NCI-H446 (cell line): ENCODE measurements around the gene MAPK14.

Experiments used
- DNase-seq, 2 experiments: peaks; one replicate each; lab custom pipeline; 2025; lab: John Stamatoyannopoulos, UW

The MAPK14 gene

DNA sequence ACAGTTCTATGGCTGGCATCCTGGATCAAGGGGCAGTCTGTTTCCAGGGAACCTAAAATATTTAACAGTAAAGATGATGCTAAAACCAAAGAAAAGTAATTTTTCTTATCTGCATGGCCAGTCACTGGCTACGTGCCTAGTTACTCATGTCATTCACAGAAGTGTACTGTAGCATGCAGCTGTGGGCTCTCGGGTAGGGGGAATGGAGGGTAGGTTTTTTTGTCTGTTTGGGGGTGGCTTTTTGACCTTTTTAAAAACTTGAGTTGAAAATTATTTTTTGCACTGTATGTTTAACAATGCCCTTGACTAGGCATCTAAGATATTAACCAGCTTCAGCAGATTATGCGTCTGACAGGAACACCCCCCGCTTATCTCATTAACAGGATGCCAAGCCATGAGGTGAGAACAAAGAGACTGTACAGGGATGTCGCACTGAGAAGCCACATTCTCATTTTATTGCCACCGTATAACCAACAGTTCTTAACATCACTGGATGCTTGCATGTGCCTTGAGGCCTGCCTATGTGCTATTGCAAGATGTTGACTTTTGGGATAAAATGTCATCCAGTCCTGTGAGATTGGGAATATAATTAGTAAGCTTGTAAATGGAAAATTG is 72.4 kb downstream of the MAPK14 start:
- DNase-seq, result no peak

- no peak for DNase-seq
Measured at GRCh38 chr6:36101691-36102090, 74.1 kb downstream of the MAPK14 start.

DNA sequence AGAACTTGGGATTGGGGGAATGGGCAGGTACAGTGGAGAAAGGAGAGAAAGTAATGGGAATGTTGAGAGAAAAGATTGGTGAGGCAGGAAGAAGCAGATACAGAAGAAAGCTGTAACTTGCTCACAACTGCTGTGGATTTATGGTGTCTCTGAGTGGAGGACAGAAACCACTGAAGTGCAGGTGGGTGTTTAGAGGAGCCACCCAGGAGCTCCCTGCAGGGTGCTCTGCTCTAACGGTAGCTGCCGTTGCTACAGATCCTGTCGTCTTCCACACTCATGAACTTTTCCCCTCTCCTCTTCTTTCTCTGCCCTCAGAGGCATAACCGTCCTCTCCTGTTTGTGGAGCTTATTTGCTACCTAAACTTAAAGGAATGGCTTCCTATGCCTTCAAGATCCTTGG is 75.2 kb downstream of the MAPK14 start:
- DNase-seq, result no peak

- peak; percentile 86 to 92 for DNase-seq
Measured at GRCh38 chr6:36104836-36105235, 77.2 kb downstream of the MAPK14 start.

DNA sequence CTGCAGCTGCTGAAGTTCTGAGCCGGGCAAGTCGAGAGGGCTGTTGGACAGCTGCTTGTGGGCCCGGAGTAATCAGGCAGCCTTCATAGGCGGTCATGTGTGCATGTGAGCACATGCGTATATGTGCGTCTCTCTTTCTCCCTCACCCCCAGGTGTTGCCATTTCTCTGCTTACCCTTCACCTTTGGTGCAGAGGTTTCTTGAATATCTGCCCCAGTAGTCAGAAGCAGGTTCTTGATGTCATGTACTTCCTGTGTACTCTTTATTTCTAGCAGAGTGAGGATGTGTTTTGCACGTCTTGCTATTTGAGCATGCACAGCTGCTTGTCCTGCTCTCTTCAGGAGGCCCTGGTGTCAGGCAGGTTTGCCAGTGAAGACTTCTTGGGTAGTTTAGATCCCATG is 81.5 kb downstream of the MAPK14 start:
- DNase-seq, result no peak

GRCh38 chr6:36110050-36110449 is 82.4 kb downstream of the MAPK14 start:
- DNase-seq, result no peak

DNA sequence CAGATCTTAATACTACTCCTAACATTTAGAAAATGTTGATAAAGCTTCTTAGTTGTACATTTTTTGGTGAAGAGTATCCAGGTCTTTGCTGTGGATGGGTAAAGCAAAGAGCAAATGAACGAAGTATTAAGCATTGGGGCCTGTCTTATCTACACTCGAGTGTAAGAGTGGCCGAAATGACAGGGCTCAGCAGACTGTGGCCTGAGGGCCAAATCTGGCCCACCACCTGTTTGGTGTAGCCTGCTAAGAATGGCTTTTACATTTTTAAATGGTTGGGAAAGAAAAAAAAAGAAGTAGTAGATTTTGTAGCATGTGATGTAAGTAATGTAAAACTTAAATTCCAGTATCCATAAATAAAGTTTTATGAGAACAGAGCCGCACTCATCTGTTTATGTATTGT is 83.3 kb downstream of the MAPK14 start:
- no peak for DNase-seq

GRCh38 chr6:36111526-36111925 is 83.9 kb downstream of the MAPK14 start:
- no peak for DNase-seq

- no peak for DNase-seq
Measured at GRCh38 chr6:36113049-36113448, 85.4 kb downstream of the MAPK14 start.

DNA sequence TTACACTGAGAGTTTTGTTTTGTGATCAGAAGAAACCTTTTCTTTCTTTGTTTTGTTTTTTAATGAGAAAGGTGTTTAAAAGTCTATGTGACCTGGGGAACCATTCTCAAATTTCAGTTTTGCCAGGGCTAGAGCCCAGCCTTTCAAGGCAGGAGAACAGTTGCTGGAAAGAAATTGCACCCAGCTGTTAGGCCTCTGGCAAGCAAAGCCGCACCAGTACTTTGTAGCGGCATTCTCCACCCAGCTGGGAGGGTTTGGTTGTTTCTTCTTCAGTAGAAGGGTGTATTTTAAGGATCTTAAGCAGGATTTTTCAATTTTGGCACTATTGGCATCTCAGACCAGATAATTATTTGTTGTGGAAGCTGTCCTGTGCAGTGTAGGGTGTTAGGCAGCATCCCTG is 86.1 kb downstream of the MAPK14 start:
- DNase-seq, result no peak

DNA sequence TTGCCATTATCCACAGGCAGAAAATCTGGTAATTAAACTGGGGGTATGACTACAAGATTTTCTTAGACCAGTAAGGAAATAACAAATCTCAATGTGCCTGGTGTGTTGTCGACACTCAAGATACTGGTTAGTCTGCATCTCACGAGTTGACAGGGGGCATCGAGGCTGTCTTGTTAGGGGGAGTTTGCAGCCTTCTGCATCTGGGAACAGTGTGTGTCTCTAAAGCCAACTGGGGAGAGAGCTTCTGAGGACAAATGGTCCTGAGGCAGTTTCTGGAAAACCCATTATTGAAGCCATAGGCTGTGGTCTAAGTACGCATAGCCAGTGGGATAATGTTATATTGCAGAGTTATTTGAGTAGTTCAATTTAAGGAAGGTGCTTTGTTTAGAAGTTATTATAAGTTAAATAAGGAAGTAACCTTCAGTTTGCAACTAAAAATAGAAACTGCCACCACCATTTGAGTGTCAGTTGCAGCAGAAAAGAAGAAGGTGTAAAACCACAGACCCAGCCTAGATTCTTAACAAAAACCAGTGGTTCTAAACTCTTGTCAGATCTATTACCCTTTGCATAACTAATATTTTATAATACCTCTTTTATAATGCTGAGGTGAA is 87.3 kb downstream of the MAPK14 start:
- no peak for DNase-seq

DNA sequence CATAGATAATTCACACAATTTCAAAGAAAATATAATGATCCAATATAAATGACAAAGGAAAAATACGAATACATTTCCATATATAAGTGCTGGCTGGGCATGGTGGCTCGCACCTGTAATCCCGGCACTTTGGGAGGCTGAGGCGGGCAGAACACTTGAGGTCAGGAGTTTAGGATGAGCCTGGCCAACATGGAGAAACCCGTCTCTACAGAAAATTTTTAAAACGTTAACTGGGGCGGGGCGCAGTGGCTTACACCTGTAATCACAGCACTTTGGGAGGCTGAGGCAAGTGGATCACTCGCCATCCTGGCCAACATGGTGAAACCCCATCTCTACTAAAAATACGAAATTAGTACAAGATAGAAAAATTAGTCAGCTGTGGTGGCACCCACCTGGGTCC is 87.8 kb downstream of the MAPK14 start:
- DNase-seq, result no peak

GRCh38 chr6:36116066-36116864 is 88.7 kb downstream of the MAPK14 start:
- no peak for DNase-seq

DNA sequence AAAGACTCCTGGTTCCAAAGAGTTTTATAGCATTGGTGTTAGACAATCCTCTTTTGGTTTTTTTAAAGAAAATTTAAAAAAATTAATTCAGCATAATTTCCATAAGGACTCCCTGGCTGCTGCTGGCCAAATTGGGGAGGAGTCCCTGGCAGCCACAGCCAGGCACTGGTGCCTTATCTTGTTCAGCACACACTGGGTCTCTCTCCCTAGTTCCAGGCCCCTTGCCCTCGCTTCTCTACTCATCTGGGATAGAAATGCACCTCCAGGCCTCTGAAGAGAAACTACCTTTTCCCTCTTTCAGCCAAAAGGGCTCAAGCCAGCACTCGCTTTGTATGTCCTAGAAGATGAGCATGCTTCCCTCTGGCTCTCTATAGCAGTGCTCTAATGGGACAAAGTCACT is 89.3 kb downstream of the MAPK14 start:
- DNase-seq, result no peak

DNA sequence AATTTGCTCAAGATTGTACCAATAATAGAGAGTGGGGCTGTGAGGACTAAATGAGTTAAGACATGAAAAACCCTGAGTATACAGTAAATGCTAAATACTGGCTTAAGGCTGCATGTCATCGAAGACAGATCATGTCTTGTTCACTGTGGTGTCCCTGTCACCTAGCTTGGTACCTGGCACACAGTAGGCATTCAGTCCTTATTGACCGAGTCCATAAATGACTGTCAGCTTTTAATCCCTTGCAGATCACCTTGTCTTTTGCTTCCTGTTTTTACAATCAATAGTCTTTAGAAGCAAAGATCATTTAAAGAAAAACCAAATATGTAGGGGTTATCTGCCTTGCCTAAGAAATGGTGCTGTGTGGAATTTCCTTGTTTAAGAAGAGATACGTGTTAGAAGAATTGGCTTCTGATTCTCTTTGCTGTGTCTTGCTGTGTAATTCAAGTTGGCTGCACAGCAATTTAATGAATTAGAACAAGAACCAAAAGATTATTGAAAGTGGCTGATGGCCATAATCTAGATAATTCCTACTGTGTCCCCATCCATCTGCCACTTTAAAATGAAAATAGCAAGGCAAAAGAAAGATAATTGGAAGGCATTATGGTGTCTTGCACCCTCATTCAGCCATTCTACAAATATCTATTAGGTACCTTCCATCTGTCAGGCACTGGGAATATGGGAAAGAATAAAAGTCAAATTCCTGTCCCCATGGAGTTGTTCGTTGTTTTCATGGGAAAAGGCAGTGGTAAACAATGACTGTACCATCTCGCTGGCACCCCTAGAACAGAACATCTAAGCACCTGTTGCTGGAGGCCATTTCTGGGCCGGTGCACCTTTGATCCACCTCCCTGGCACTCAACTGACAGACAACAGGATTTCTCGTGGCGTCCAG is 90.3 kb downstream of the MAPK14 start:
- no peak for DNase-seq

GRCh38 chr6:36118550-36119107 is 91.0 kb downstream of the MAPK14 start:
- no peak for DNase-seq

DNA sequence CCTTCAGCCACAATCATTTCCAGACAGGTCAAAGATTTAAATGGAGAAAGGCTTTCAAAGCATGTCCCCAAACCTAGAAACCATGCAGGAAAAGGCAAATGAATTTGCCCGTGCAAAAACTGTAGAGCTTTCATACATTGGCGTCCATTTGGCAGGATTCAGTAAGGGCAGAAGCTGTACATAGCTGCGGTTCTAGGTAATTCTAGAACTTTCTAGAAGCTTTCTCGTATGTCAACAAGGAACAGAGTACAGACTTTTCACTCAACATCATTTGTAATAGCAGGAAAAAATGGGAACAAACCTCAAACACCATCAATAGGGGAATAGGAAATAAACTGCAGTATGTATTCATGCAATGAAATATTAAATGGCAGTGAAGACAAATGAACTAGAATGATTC is 91.6 kb downstream of the MAPK14 start:
- no peak for DNase-seq

DNA sequence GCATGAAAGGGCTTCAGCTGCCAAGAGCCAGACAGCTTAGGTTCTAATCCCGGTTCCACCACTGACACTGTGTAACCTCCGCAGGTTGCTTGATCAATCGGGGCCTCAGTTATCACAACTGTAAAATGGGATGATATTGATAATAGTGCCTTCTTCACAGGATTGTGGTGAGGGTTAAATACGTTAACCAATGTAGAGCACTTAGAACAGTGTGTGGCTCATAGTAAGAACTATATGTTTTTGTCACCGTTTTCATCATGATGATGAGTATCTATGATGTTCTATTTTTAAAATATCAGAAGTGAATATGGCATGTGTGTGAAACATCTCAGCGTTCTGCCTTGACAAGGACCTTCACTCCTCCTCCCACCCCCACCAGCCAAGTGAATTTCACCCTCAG is 92.4 kb downstream of the MAPK14 start:
- DNase-seq, result no peak

DNA sequence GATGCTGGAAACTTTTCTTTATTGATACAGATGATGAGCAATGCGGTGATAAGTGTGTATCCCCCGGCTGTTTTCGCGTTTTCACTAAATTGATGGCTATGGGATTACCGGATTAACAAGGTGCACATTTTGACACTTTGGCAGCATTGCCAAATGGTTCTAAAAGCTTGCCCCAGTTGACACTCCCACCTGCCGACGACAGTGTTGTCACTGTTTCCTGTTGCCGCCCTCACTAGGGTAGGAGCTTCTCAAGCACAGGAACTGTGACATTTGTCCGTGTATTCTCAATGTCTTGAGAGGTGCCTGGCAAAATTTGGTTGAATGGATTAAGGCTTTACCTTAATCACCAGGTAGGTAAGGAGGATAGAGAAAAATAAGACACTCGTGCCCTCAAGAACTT is 92.9 kb downstream of the MAPK14 start:
- DNase-seq, result no peak

DNA sequence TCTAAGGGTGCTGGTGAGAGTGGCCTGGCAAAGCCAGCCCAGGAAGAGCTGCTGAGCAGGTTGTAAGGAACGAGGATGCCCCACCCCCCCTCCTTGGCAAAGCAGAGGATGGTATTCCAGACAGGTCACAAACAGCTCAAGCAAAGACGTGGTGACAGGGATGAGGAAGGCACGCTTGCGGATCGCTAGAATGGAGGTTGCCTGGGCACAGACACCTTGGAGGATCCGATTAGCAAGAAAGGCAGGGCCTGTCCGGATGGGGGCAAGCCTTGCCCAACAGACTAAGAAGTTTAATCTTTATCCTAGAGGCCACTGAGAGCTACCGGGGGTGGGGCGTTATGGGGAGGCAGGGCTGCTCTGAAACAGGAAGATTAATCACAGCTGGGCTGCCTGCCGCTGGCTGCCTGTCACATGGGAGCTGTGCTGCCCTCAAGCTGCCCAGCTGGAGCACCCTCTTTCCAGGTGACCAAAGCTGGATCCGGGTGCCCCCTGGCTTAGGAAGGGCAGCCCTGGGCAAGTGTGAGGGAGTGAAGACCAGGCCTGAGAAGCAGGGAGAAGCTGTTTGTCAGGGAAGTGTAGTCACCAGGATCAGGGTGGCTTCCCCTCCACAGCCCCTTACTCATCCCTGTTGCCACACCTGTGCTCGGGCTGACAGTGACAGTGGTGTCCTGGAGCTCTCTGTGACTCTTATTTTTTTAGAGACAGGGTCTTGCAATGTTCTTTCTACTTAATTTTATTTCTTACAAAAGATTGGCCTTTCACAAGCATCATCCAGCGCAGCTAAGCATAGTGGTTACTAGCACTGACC is 93.6 kb downstream of the MAPK14 start:
- DNase-seq, result no peak

DNA sequence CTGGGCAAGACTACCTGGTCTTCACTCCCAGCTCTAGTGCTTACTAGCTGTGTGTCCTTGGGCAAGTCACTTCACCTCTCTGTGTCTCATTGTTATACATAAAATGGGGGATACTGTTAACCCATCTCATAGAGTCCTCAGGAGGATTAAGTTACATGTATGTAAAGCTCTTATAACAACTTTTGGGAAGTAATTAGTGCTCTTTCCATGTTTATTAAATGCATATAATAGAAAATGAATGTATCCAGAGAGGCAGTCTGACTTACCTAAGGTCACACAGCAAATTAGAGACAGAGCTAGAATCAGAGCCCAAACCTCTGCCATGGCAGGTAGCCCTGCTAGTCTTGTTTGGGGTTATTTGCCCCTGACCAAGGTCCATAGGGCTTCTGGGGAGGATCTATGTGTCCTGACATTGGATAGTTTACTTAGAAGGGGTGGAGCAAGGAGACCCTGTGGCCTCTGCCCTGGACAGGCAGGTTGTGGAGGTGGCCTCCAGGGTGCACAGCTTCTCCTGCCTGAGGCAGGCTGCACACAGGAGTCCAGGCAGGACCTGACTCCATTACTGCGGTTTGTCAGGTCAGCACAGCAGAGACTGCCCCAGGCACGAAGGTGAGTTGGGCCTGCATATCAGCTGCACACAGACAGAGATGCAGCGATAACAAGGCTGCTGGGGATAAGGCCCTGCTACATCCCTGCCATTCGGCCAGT is 94.3 kb downstream of the MAPK14 start:
- no peak for DNase-seq
